Mesothelial cell of epicardium (in vitro differentiated cells): ENCODE data around the gene RNFT2. TPM values are rescaled to one million over a fixed set of nuclear protein-coding genes. Genes with fewer than 3 reads are reported as not detected.

ENCODE experiments used
- DNase-seq, 2 experiments: peaks; one replicate each; pipeline ENCODE4 v3.0.0; 2021; ENCODE audit warnings: low spot score in 2 of 2; ENCODE audit not compliant: unreplicated experiment in 2 of 2
- H3K27ac Mint-ChIP-seq: 2 replicates; pipeline ENCODE4 v1.8.0; 2021; ENCODE audit warnings: mixed read lengths
- H3K27me3 Mint-ChIP-seq: 2 replicates; pipeline ENCODE4 v1.8.0; 2021; ENCODE audit warnings: low read depth, mixed read lengths
- H3K36me3 Mint-ChIP-seq: 2 replicates; pipeline ENCODE4 v1.8.0; 2021; ENCODE audit warnings: mixed read lengths
- H3K4me1 Mint-ChIP-seq: 2 replicates; pipeline ENCODE4 v1.8.0; 2021; ENCODE audit warnings: mixed read lengths
- H3K4me3 Mint-ChIP-seq: 2 replicates; pipeline ENCODE4 v1.8.0; 2021; ENCODE audit warnings: mild to moderate bottlenecking, moderate library complexity, mixed read lengths
- H3K9me3 Mint-ChIP-seq: 2 replicates; pipeline ENCODE4 v1.8.0; 2021; ENCODE audit warnings: mixed read lengths
- total RNA-seq: library from RNA; stranded (reverse); gene quantifications from 3 replicates; pipeline ENCODE4 v1.2.1, GENCODE V29; 2021
- TF ChIP-seq, protein P1 (sequence below): fragments of 200-600 bp; sonication (generic); IDR thresholded peaks from one replicate; pipeline ENCODE4 v1.5.0; 2021; ENCODE audit warnings: antibody characterized with exemption; ENCODE audit not compliant: unreplicated experiment

RNFT2 gene
- total RNA-seq, 1 donor from 2014 or later = 27.7 TPM

DNA sequence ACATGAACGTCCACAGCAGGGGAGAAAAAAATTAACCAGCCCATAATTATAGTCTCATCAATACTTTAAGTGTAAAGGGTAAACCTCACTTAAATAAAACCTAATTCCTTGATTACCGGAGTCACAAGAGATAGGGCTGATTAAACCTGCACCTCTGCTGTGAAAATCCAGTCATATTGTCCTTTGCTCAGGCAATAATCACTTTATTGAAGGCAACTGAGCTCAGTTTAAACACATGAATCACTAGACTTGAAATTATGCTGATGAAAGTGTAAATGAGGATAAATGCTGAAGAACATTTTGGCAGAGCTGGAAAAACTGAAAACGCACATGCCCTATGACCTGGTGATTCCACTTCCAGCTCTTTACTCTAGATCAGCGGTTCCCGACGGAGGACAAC, 149.8 kb downstream of the RNFT2 start:
- Mint-ChIP-seq H3K9me3 (peaks cover 7% of the 10 kb centered on the region), H3K27ac (no peak overlapping the region), H3K27me3 (peaks cover 63% of the 10 kb centered on the region), H3K36me3 (no peaks in the 10 kb centered on the region), H3K4me1 (no peaks in the 10 kb centered on the region), H3K4me3 (no peak overlapping the region)
- TF ChIP-seq, protein P1, sequence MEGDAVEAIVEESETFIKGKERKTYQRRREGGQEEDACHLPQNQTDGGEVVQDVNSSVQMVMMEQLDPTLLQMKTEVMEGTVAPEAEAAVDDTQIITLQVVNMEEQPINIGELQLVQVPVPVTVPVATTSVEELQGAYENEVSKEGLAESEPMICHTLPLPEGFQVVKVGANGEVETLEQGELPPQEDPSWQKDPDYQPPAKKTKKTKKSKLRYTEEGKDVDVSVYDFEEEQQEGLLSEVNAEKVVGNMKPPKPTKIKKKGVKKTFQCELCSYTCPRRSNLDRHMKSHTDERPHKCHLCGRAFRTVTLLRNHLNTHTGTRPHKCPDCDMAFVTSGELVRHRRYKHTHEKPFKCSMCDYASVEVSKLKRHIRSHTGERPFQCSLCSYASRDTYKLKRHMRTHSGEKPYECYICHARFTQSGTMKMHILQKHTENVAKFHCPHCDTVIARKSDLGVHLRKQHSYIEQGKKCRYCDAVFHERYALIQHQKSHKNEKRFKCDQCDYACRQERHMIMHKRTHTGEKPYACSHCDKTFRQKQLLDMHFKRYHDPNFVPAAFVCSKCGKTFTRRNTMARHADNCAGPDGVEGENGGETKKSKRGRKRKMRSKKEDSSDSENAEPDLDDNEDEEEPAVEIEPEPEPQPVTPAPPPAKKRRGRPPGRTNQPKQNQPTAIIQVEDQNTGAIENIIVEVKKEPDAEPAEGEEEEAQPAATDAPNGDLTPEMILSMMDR = no peak
- no peak for DNase-seq

DNA sequence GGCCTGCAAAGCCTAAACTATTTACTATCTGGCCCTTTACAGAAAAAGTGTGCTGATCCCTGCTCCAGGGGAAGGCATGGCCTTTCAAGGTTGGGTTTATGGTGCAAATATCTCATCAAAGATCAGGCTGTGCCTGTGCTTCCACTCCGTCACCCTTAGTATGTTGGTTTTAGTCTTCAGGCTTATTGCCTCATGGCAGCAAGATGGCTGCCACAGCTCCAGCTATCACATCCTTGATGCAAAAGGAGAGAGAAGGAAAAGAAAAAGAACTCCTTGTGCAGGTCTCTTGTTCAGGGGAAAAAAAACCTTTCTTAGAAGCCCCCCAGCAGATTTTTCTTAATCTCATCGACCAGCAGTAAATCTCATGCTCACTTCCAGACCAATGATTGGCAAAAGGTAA, 152.2 kb downstream of the RNFT2 start:
- Mint-ChIP-seq H3K27ac (no peak overlapping the region), H3K4me1 (no peaks in the 10 kb centered on the region), H3K36me3 (no peaks in the 10 kb centered on the region), H3K4me3 (no peak overlapping the region), H3K9me3 (peaks cover 7% of the 10 kb centered on the region), H3K27me3 (peaks cover 48% of the 10 kb centered on the region)
- no peak for DNase-seq
- TF ChIP-seq, protein P1 = no peak

DNA sequence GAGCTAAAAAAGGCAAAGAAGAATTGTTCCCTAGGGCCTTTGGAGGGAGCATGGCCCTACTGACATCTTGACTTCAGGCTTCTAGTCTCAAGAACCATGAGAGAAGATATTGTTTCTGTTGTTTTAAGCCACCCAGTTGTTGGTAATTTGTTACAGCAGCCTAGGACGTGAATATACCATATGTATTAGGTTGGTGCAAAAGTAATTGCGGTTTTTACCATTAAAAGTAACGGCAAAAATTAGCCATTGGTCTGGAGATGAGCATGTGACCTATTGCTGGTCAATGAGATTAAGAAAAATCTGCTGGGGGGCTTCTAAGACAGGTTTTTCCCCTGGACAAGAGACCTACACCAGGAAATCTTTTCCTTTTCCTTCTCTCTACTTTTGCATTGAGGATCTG, 152.9 kb downstream of the RNFT2 start:
- H3K27ac Mint-ChIP-seq = no peak overlapping the region
- H3K27me3 Mint-ChIP-seq = peaks cover 45% of the 10 kb centered on the region
- H3K4me3 Mint-ChIP-seq = no peak overlapping the region

DNA sequence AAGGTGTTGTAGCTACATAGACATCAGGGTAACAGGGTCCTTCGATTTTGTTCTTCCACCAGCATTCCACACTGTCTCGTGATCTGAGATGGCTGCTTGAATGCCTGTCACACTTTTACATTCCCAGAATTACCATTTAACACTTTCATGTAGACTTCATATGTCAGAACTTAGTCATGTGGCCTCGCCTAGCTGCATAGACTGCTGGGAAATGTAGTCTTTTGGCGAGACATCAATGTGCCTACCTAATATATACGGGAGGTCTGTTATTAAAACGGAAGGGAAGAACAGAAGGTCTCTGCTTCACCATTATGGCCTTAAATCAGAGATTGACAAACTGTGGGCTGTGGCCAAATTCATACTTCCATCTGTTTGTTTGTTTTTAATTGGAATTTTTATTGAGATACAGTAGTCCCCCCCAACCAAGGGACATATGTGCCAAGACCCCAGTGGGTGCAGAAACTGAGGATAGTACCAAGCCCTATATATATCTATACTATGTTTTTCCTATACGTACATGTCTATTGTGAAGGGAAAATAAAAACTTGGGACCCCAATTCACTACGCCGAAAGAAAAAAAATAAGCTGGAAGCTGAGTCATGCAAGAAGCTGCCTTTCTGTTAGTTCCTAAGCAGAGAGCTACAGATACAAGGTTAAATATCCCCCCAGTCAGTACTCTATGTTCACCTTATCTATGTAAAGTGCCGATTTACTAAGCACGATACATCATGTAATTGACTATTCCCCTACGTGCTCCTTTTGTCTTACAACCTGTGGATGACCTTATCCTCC, 154.4 kb downstream of the RNFT2 start:
- Mint-ChIP-seq H3K27ac (no peak overlapping the region), H3K27me3 (peaks cover 45% of the 10 kb centered on the region), H3K36me3 (no peaks in the 10 kb centered on the region), H3K9me3 (peaks cover 7% of the 10 kb centered on the region), H3K4me3 (no peak overlapping the region), H3K4me1 (no peaks in the 10 kb centered on the region)
- no peak for DNase-seq
- TF ChIP-seq, protein P1 = no peak

More for the DNA sequence above, 152.9 kb downstream of the RNFT2 start:
- Mint-ChIP-seq H3K4me1 (no peaks in the 10 kb centered on the region), H3K9me3 (peaks cover 7% of the 10 kb centered on the region), H3K36me3 (no peaks in the 10 kb centered on the region)
- DNase-seq = no peak
- TF ChIP-seq, protein P1 = no peak

DNA sequence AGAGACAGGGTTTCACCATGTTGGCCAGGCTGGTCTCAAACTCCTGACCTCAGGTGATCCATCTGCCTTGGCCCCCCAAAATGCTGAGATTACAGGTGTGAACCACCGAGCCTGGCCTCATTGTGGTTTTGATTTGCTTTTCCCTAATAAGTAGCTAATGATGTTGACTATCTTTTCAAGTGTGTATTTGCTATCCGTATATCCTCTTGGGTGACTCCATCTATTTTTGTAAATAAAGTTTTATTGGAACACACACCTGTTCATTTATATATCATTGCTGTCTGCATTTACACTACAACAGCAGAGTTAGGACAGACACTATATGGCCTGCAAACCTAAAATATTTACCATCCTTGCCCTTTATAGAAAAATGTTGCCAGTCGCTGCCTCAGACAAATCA, 156.8 kb downstream of the RNFT2 start:
- no peak for DNase-seq
- TF ChIP-seq, protein P1 = no peak
- Mint-ChIP-seq H3K9me3 (peaks cover 7% of the 10 kb centered on the region), H3K27me3 (peaks cover 51% of the 10 kb centered on the region), H3K4me3 (no peak overlapping the region), H3K4me1 (no peaks in the 10 kb centered on the region), H3K27ac (no peak overlapping the region), H3K36me3 (no peaks in the 10 kb centered on the region)
